Measurements from ENCODE around the gene CCDC117. TPM values are rescaled to one million over a fixed set of nuclear protein-coding genes. Genes with fewer than 3 reads are reported as not detected.
"Not testable (repeated sequence)": the region's sequence is repeated elsewhere in the genome, so short reads cannot be mapped to it uniquely, and the experiment has no call there.

The CCDC117 gene
- total RNA-seq: 10 to 100 TPM; 35.5 to 42.4 TPM

- ATAC-seq: peak; percentile 94
- H3K27ac Mint-ChIP-seq: peak within 1 kb of the TSS; percentile 97
- CTCF ChIA-PET: interaction anchor here (0.9 to 3.3 kb wide), 15 partner anchors 11 to 63 kb away, joined by 3 to 16 read pairs (median 7); partner anchors contain the start of genes CHEK2, HSCB and XBP1
- H3K4me3 Mint-ChIP-seq: peak within 1 kb of the TSS; percentile 91
- H3K27me3 Mint-ChIP-seq: peaks cover 7% of the 10 kb centered on the region
- H3K4me1 Mint-ChIP-seq: peaks cover 28% of the 10 kb centered on the region
- peak; percentile 97 for DNase-seq
- H3K36me3 Mint-ChIP-seq: peaks cover 26% of the 10 kb centered on the region
- no peaks in the 10 kb centered on the region for H3K9me3 Mint-ChIP-seq (ENCODE audit: low read depth)
Measured at GRCh38 chr22:28772633-28773460, at the start of gene CCDC117. CCDC117 (plus strand) TSS chr22:28772695; CDS start chr22:28772850, 155 bp downstream.

GRCh38 chr22:28728002-28728401 is 44.5 kb upstream of the CCDC117 start:
- ATAC-seq (no peak), DNase-seq (no peak)
- H3K27me3 Mint-ChIP-seq: no peaks in the 10 kb centered on the region
- peaks cover 39% of the 10 kb centered on the region for H3K36me3 Mint-ChIP-seq
- peaks cover 12% of the 10 kb centered on the region for H3K4me1 Mint-ChIP-seq
- H3K4me3 Mint-ChIP-seq: no peak overlapping the region
- no peak overlapping the region for H3K27ac Mint-ChIP-seq
- no peaks in the 10 kb centered on the region for H3K9me3 Mint-ChIP-seq (ENCODE audit: low read depth)
- CTCF ChIA-PET: no interaction called here

- H3K27ac Mint-ChIP-seq: no peak overlapping the region
- peaks cover 42% of the 10 kb centered on the region for H3K36me3 Mint-ChIP-seq
- no peaks in the 10 kb centered on the region for H3K27me3 Mint-ChIP-seq
- peaks cover 12% of the 10 kb centered on the region for H3K4me1 Mint-ChIP-seq
- no peaks in the 10 kb centered on the region for H3K9me3 Mint-ChIP-seq (ENCODE audit: low read depth)
- CTCF ChIA-PET: interaction anchor here (1.0 kb wide), 1 partner anchor 101 kb away, joined by 3 read pairs; no protein-coding TSS in a partner anchor
- no peak for DNase-seq
- H3K4me3 Mint-ChIP-seq: no peak overlapping the region
- no peak for ATAC-seq
Measured at GRCh38 chr22:28728621-28729313, 43.7 kb upstream of the CCDC117 start.

- no peak for DNase-seq
- Mint-ChIP-seq H3K36me3 (peaks cover 37% of the 10 kb centered on the region), H3K4me1 (peaks cover 12% of the 10 kb centered on the region), H3K27ac (no peak overlapping the region), H3K4me3 (no peak overlapping the region), H3K27me3 (no peaks in the 10 kb centered on the region), H3K9me3 (ENCODE audit: low read depth) (no peaks in the 10 kb centered on the region)
- CTCF ChIA-PET: interaction anchor here (1.0 kb wide), 1 partner anchor 19 kb away, joined by 3 read pairs; no protein-coding TSS in a partner anchor
- ATAC-seq: no peak
Measured at GRCh38 chr22:28730179-28730578, 42.3 kb upstream of the CCDC117 start.

GRCh38 chr22:28734393-28734792 is 38.1 kb upstream of the CCDC117 start:
- DNase-seq (no peak), ATAC-seq (no peak)
- H3K36me3 Mint-ChIP-seq: peaks cover 24% of the 10 kb centered on the region
- CTCF ChIA-PET: interaction anchor here (1.1 kb wide), 1 partner anchor 15 kb away, joined by 3 read pairs; no protein-coding TSS in a partner anchor
- H3K4me3 Mint-ChIP-seq: no peak overlapping the region
- H3K4me1 Mint-ChIP-seq: peaks cover 11% of the 10 kb centered on the region
- no peak overlapping the region for H3K27ac Mint-ChIP-seq
- H3K27me3 Mint-ChIP-seq: no peaks in the 10 kb centered on the region
- H3K9me3 Mint-ChIP-seq (ENCODE audit: low read depth): no peaks in the 10 kb centered on the region

- Mint-ChIP-seq H3K4me3 (no peak overlapping the region), H3K36me3 (peaks cover 25% of the 10 kb centered on the region), H3K4me1 (peaks cover 24% of the 10 kb centered on the region), H3K27me3 (no peaks in the 10 kb centered on the region), H3K9me3 (ENCODE audit: low read depth) (no peaks in the 10 kb centered on the region), H3K27ac (no peak overlapping the region)
- CTCF ChIA-PET: interaction anchor here (0.7 kb wide), 2 partner anchors 304 to 1369 kb away, joined by 3 to 4 read pairs; no protein-coding TSS in a partner anchor
- no peak for ATAC-seq
- DNase-seq: no peak
Measured at GRCh38 chr22:28736301-28737155, 36.0 kb upstream of the CCDC117 start.

- H3K4me1 Mint-ChIP-seq: peaks cover 30% of the 10 kb centered on the region
- H3K9me3 Mint-ChIP-seq (ENCODE audit: low read depth): no peaks in the 10 kb centered on the region
- CTCF ChIA-PET: interaction anchor here (1.0 kb wide), 1 partner anchor 436 kb away, joined by 3 read pairs; no protein-coding TSS in a partner anchor
- no peak for DNase-seq
- ATAC-seq: no peak
- no peaks in the 10 kb centered on the region for H3K27me3 Mint-ChIP-seq
- peaks cover 25% of the 10 kb centered on the region for H3K36me3 Mint-ChIP-seq
- H3K27ac Mint-ChIP-seq: no peak overlapping the region
- H3K4me3 Mint-ChIP-seq: no peak overlapping the region
Measured at GRCh38 chr22:28737701-28738100, 34.8 kb upstream of the CCDC117 start.

GRCh38 chr22:28738876-28739275 is 33.6 kb upstream of the CCDC117 start:
- Mint-ChIP-seq H3K27ac (peak overlapping the region; percentile 30), H3K4me1 (peaks cover 41% of the 10 kb centered on the region), H3K36me3 (peaks cover 23% of the 10 kb centered on the region)
- ATAC-seq; CTCF ChIA-PET; DNase-seq; H3K9me3 Mint-ChIP-seq (ENCODE audit: low read depth); H3K4me3 Mint-ChIP-seq; H3K27me3 Mint-ChIP-seq: not testable (repeated sequence)

GRCh38 chr22:28741200-28741784 is 31.2 kb upstream of the CCDC117 start:
- peak overlapping the region; percentile 85 for H3K4me3 Mint-ChIP-seq
- DNase-seq (no peak), ATAC-seq (no peak)
- H3K27me3 Mint-ChIP-seq: no peaks in the 10 kb centered on the region
- H3K9me3 Mint-ChIP-seq (ENCODE audit: low read depth): no peaks in the 10 kb centered on the region
- peaks cover 50% of the 10 kb centered on the region for H3K4me1 Mint-ChIP-seq
- peak overlapping the region; percentile 90 for H3K27ac Mint-ChIP-seq
- CTCF ChIA-PET: interaction anchor here (0.8 to 1.8 kb wide), 4 partner anchors 26 to 413 kb away, joined by 3 to 10 read pairs (median 4); partner anchors contain the start of gene CCDC117
- peaks cover 34% of the 10 kb centered on the region for H3K36me3 Mint-ChIP-seq

- CTCF ChIA-PET: interaction anchor here (0.8 to 1.8 kb wide), 4 partner anchors 27 to 412 kb away, joined by 3 to 10 read pairs (median 4); partner anchors contain the start of gene CCDC117
- H3K9me3 Mint-ChIP-seq (ENCODE audit: low read depth): no peaks in the 10 kb centered on the region
- H3K4me1 Mint-ChIP-seq: peaks cover 50% of the 10 kb centered on the region
- peak within 1 kb of the TSS; percentile 90 for H3K27ac Mint-ChIP-seq
- peak; percentile 100 for DNase-seq
- peak within 1 kb of the TSS; percentile 85 for H3K4me3 Mint-ChIP-seq
- peaks cover 39% of the 10 kb centered on the region for H3K36me3 Mint-ChIP-seq
- peak; percentile 92 for ATAC-seq
- H3K27me3 Mint-ChIP-seq: no peaks in the 10 kb centered on the region
Measured at GRCh38 chr22:28741785-28742561, 30.5 kb upstream of the CCDC117 start, which contains the start of the genes CHEK2 and HSCB. CHEK2 (minus strand) TSS chr22:28741820; CDS start chr22:28734721, 7,099 bp downstream. HSCB (plus strand) TSS chr22:28742039; CDS start chr22:28742096, 57 bp downstream.

- Mint-ChIP-seq H3K27me3 (no peaks in the 10 kb centered on the region), H3K9me3 (ENCODE audit: low read depth) (no peaks in the 10 kb centered on the region), H3K27ac (peak overlapping the region; percentile 90), H3K4me1 (peaks cover 52% of the 10 kb centered on the region), H3K4me3 (peak overlapping the region; percentile 85), H3K36me3 (peaks cover 45% of the 10 kb centered on the region)
- no peak for ATAC-seq
- no peak for DNase-seq
- CTCF ChIA-PET: interaction anchor here (1.8 kb wide), 1 partner anchor 88 kb away, joined by 6 read pairs; no protein-coding TSS in a partner anchor
Measured at GRCh38 chr22:28742562-28742962, 29.9 kb upstream of the CCDC117 start.
